Suprapubic skin (tissue), 3 donors: ENCODE data around the gene ZNF655.

Experiments
- CTCF ChIP-seq, 2 donors: fragments of 200-600 bp in 1 of 2; fragments of 450-650 bp in 1 of 2; sonication (generic) in 1 of 2; IDR thresholded peaks; one replicate each; pipeline ENCODE4 v1.5.1; 2016 to 2019; ENCODE audit warnings: antibody characterized with exemption in 2 of 2, mild to moderate bottlenecking in 1 of 2, moderate library complexity in 1 of 2
- EP300 ChIP-seq: sonication (generic); formaldehyde crosslinking; IDR thresholded peaks from one replicate; pipeline ENCODE4 v1.6.1; 2017; ENCODE audit warnings: antibody characterized with exemption

GRCh38 chr7:99554939-99555338, 3.5 kb upstream of the ZNF655 start:
- no peak for TF ChIP-seq EP300
- TF ChIP-seq CTCF (IDR thresholded peaks at IDR 0.05), result no peak
